Activated CD8-positive, alpha-beta T cell treated with anti-CD3 and anti-CD28 coated beads for 36 hours (primary cell): ENCODE measurements around the gene LUC7L2. TPM values are rescaled to one million over a fixed set of nuclear protein-coding genes. Genes with fewer than 3 reads are reported as not detected.

Experiments
- ATAC-seq: fragments of 200-7000 bp; cut with Tn5 transposase; one replicate; pipeline ENCODE4 v1.10.0; 2021; ENCODE audit warnings: mild to moderate bottlenecking, moderate library complexity
- CTCF ChIA-PET: fragments of 350-600 bp; sonication (Branson Sonifier 250); formaldehyde crosslinking; loops from one replicate; lab custom pipeline; 2021; ENCODE audit warnings: antibody characterized with exemption; lab: Charles Lee
- POLR2A ChIA-PET: fragments of 350-600 bp; sonication (Branson Sonifier 250); formaldehyde crosslinking; loops from one replicate; lab custom pipeline; 2021; ENCODE audit warnings: antibody characterized with exemption; lab: Charles Lee
- DNase-seq: peaks from one replicate; pipeline ENCODE4 v3.0.0-alpha.2; 2020
- H3K27ac Mint-ChIP-seq: one replicate; pipeline ENCODE4 v1.8.0; 2021; ENCODE audit warnings: mild to moderate bottlenecking, mixed read lengths
- H3K27me3 Mint-ChIP-seq: one replicate; pipeline ENCODE4 v1.8.0; 2021; ENCODE audit warnings: mixed read lengths
- H3K36me3 Mint-ChIP-seq: one replicate; pipeline ENCODE4 v1.8.0; 2021; ENCODE audit warnings: low read depth, mixed read lengths
- H3K4me1 Mint-ChIP-seq: one replicate; pipeline ENCODE4 v1.8.0; 2021; ENCODE audit warnings: low read depth, mixed read lengths
- H3K4me3 Mint-ChIP-seq: one replicate; pipeline ENCODE4 v1.8.0; 2021; ENCODE audit warnings: mild to moderate bottlenecking, moderate library complexity, mixed read lengths
- H3K9me3 Mint-ChIP-seq: one replicate; pipeline ENCODE4 v1.8.0; 2021; ENCODE audit warnings: mixed read lengths
- CTCF ChIP-seq: fragments of 200-600 bp; IDR thresholded peaks from one replicate; pipeline ENCODE4 v1.8.0; 2022; ENCODE audit warnings: antibody characterized with exemption, mild to moderate bottlenecking
- intact Hi-C: fragments of 100-400 bp; cut with micrococcal nuclease; formaldehyde crosslinking; loops from one replicate; pipeline ENCODE4 v1.10.0; 2022
- total RNA-seq, 2 experiments: library from RNA; stranded (reverse); gene quantifications; one replicate each; pipeline ENCODE4 v1.2.3, GENCODE V29; 2021

Gene LUC7L2
- total RNA-seq, 2 experiments from 2014 or later: 133 to 140 TPM

- DNase-seq (no peak), ATAC-seq (no peak)
- intact Hi-C loops: no loop called here
- ChIA-PET CTCF (interaction anchor here (1.7 kb wide), 1 partner anchor 26 kb away, joined by 4 read pairs; no protein-coding TSS in a partner anchor), POLR2A (interaction anchor here (0.7 to 1.3 kb wide), 3 partner anchors 10 to 1039 kb away, joined by 3 to 4 read pairs (median 3); partner anchors contain the start of gene RAB19)
- Mint-ChIP-seq H3K9me3 (no peaks in the 10 kb centered on the region), H3K4me1 (peaks cover 60% of the 10 kb centered on the region), H3K36me3 (peaks cover 62% of the 10 kb centered on the region), H3K27ac (peak overlapping the region; percentile 32), H3K27me3 (no peaks in the 10 kb centered on the region), H3K4me3 (no peak overlapping the region)
- no peak for TF ChIP-seq CTCF
These were observed 5.6 kb downstream of the LUC7L2 start for GRCh38 chr7:139365336-139365735.

GRCh38 chr7:139366400-139366799 lies 6.7 kb downstream of the LUC7L2 start:
- ATAC-seq (no peak), DNase-seq (no peak)
- no peak for TF ChIP-seq CTCF
- peaks cover 58% of the 10 kb centered on the region for H3K36me3 Mint-ChIP-seq
- no peaks in the 10 kb centered on the region for H3K9me3 Mint-ChIP-seq
- no peaks in the 10 kb centered on the region for H3K27me3 Mint-ChIP-seq
- H3K4me1 Mint-ChIP-seq: peaks cover 70% of the 10 kb centered on the region
- H3K27ac Mint-ChIP-seq: no peak overlapping the region
- intact Hi-C loops: no loop called here
- ChIA-PET POLR2A (interaction anchor here (1.0 kb wide), 2 partner anchors 12 to 21 kb away, joined by 3 to 4 read pairs; no protein-coding TSS in a partner anchor), CTCF (interaction anchor here (1.7 kb wide), 1 partner anchor 27 kb away, joined by 4 read pairs; no protein-coding TSS in a partner anchor)
- H3K4me3 Mint-ChIP-seq: no peak overlapping the region

- TF ChIP-seq CTCF: no peak
- Mint-ChIP-seq H3K9me3 (no peaks in the 10 kb centered on the region), H3K4me1 (peaks cover 75% of the 10 kb centered on the region), H3K27me3 (no peaks in the 10 kb centered on the region), H3K4me3 (no peak overlapping the region), H3K36me3 (peaks cover 53% of the 10 kb centered on the region), H3K27ac (peak overlapping the region; percentile 52)
- ChIA-PET CTCF (interaction anchor here (1.1 kb wide), 1 partner anchor 67 kb away, joined by 3 read pairs; no protein-coding TSS in a partner anchor), POLR2A (interaction anchor here (0.9 to 1.1 kb wide), 2 partner anchors 9 kb away, joined by 3 read pairs; no protein-coding TSS in a partner anchor)
- intact Hi-C loops: no loop called here
- DNase-seq: no peak
- no peak for ATAC-seq
These were observed 7.9 kb downstream of the LUC7L2 start for GRCh38 chr7:139367438-139368155.

- H3K9me3 Mint-ChIP-seq: no peaks in the 10 kb centered on the region
These were observed 10.7 kb downstream of the LUC7L2 start for GRCh38 chr7:139370301-139370942.

More at GRCh38 chr7:139370301-139370942, 10.7 kb downstream of the LUC7L2 start:
- Mint-ChIP-seq H3K36me3 (peaks cover 41% of the 10 kb centered on the region), H3K4me1 (peaks cover 68% of the 10 kb centered on the region), H3K27ac (peak overlapping the region; percentile 66), H3K27me3 (no peaks in the 10 kb centered on the region), H3K4me3 (no peak overlapping the region)
- ATAC-seq (no peak), DNase-seq (no peak)
- POLR2A ChIA-PET: interaction anchor here (0.6 to 3.3 kb wide), 7 partner anchors 8 to 218 kb away, joined by 3 to 30 read pairs (median 7); partner anchors contain the start of gene LUC7L2
- intact Hi-C loops: no loop called here
- CTCF ChIA-PET: interaction anchor here (2.6 kb wide), 1 partner anchor 64 kb away, joined by 13 read pairs; no protein-coding TSS in a partner anchor
- TF ChIP-seq CTCF: no peak
